ENCODE results near the gene METAP1. TPM values are rescaled to one million over a fixed set of nuclear protein-coding genes. Genes with fewer than 3 reads are reported as not detected.
"Not testable (repeated sequence)": the region's sequence is repeated elsewhere in the genome, so short reads cannot be mapped to it uniquely, and the experiment has no call there.

METAP1 gene
- polyA plus RNA-seq, 1 donor: 83.1 TPM

- no peak for DNase-seq
Measured at GRCh38 chr4:99090481-99091215, 95.1 kb downstream of the METAP1 start.

GRCh38 chr4:99091216-99091575 lies 95.7 kb downstream of the METAP1 start:
- no peak for DNase-seq

- not testable (repeated sequence) for DNase-seq
Measured at GRCh38 chr4:99091841-99092240, 96.3 kb downstream of the METAP1 start.

- DNase-seq: no peak
Measured at GRCh38 chr4:99099311-99099710, 103.8 kb downstream of the METAP1 start.

- not testable (repeated sequence) for DNase-seq
Measured at GRCh38 chr4:99099814-99100213, 104.3 kb downstream of the METAP1 start.

GRCh38 chr4:99100876-99101275 lies 105.4 kb downstream of the METAP1 start:
- DNase-seq: no peak

- no peak for DNase-seq
Measured at GRCh38 chr4:99102634-99103033, 107.1 kb downstream of the METAP1 start.

- no peak for DNase-seq
Measured at GRCh38 chr4:99103166-99103565, 107.6 kb downstream of the METAP1 start.

GRCh38 chr4:99104153-99104552 lies 108.6 kb downstream of the METAP1 start:
- DNase-seq: no peak

- not testable (repeated sequence) for DNase-seq
Measured at GRCh38 chr4:99109286-99109685, 113.8 kb downstream of the METAP1 start.

Other genes with a start within 250 kb of the METAP1 start
- 150 TPM for gene EIF4E, start 66.6 kb upstream of the METAP1 start, polyA plus RNA-seq (ENCODE audit: insufficient read length)
- gene ADH5, start 93.1 kb downstream of the METAP1 start, polyA plus RNA-seq (ENCODE audit: insufficient read length): 278 TPM
- gene ADH4, start 148.6 kb downstream of the METAP1 start, polyA plus RNA-seq (ENCODE audit: insufficient read length): 0.71 TPM
- 32.0 TPM for gene ADH6, start 223.5 kb downstream of the METAP1 start, polyA plus RNA-seq (ENCODE audit: insufficient read length)